Posterior vena cava (tissue), 2 donors: ENCODE data around the gene LCNL1. TPM values are rescaled to one million over a fixed set of nuclear protein-coding genes. Genes with fewer than 3 reads are reported as not detected.

ENCODE experiments used
- DNase-seq: peaks from one replicate; pipeline ENCODE4 v3.0.0-alpha.2; 2020; ENCODE audit warnings: low spot score
- intact Hi-C, 2 donors: fragments of 100-400 bp; cut with DNase I; formaldehyde crosslinking; loops; one replicate each; pipeline versions ENCODE4 v1.14.1 to v1.14.2; 2022 to 2023
- total RNA-seq, 2 donors: library from RNA; stranded (reverse); fragmentation: NEBNext Ultra II Directional; extraction: Animal tissue kit (Norgen Biotek cat#: 25700); gene quantifications; one replicate each; pipeline ENCODE4 v1.2.1, GENCODE V29; 2021
- donor health status: DM: yes; HTN: yes; CAD: no.
- donor health status: DM: yes; HTN: yes; CAD: no.

The LCNL1 gene
- total RNA-seq, 2 donors from 2014 or later, result 2.0 to 2.4 TPM

- no peak for DNase-seq
- intact Hi-C loops, result no loop called here
These were observed 37.2 kb upstream of the LCNL1 start for GRCh38 chr9:136945333-136946227.

- intact Hi-C loops, result no loop called here
- no peak for DNase-seq
These were observed 36.4 kb upstream of the LCNL1 start for GRCh38 chr9:136946228-136947027.

- intact Hi-C loops, result no loop called here
These were observed 35.5 kb upstream of the LCNL1 start for GRCh38 chr9:136947028-136947891.

DNA sequence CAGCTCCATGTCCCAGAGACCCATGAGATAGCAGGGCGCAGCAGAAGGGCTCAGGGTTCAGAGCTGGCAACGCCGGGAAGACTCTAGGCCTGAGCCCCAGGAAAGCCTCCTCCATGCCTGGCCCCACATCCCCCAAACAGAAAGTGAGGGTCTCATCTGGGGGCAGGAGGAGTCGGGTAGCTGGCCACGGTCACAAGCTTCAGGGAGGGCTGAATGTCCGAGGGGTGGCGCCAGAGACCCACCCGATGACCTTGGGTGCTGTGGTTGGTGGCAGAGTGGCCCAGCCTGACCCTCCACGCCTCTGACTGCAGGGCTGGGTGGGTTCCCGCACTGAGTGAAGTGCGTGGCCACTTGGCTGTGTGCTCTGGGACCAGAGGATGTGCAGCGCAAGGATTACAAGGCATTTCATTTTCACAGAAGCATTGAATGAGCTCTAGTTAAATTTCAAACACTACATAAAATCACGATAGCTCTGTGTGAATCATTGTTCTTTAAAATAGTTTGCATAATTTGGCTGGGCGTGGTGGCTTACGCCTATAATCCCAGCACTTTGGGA, 34.8 kb upstream of the LCNL1 start:
- no peak for DNase-seq
- intact Hi-C loops, result no loop called here

More at GRCh38 chr9:136947028-136947891, 35.5 kb upstream of the LCNL1 start:
- DNase-seq, result no peak

DNA sequence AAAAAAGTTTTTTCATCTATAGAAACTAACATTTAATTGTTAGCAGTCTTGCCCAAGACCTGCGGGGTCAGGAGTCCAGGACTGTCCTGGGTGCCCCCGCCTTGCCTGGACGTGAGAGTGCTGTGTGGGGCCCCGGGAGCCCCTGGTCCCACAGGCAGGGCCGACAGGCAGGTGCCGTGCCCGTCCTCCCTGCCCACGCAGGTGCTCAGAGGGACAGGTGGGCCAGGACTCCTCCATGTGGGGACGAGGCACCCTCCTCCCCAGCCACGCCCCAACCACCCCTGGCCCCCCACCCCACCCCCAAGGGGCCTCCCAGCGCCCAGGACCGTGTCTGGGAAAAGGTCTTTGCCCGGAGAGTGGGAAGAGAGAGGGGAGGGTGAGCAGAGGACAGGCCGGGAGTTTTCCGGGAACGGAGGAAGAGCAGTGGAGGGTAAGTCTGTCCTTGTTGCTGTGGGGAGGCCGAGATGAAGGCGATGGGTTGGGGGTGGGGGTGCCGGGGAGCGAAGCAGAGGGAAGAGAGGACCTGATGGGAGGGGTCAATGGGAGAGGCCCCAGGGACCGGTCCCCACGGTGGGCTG, 33.5 kb upstream of the LCNL1 start:
- no peak for DNase-seq
- intact Hi-C loops, result no loop called here

GRCh38 chr9:136949817-136950655, 32.8 kb upstream of the LCNL1 start:
- DNase-seq, result peak; percentile 97
- intact Hi-C loops, result no loop called here

GRCh38 chr9:136950656-136951276, 32.0 kb upstream of the LCNL1 start:
- intact Hi-C loops, result no loop called here
- DNase-seq, result no peak

- no peak for DNase-seq
- intact Hi-C loops, result no loop called here
These were observed 31.1 kb upstream of the LCNL1 start, which contains the start of gene LCN12 for GRCh38 chr9:136951541-136952320. LCN12 (plus strand) TSS chr9:136952273; CDS start chr9:136952328, 55 bp downstream.

DNA sequence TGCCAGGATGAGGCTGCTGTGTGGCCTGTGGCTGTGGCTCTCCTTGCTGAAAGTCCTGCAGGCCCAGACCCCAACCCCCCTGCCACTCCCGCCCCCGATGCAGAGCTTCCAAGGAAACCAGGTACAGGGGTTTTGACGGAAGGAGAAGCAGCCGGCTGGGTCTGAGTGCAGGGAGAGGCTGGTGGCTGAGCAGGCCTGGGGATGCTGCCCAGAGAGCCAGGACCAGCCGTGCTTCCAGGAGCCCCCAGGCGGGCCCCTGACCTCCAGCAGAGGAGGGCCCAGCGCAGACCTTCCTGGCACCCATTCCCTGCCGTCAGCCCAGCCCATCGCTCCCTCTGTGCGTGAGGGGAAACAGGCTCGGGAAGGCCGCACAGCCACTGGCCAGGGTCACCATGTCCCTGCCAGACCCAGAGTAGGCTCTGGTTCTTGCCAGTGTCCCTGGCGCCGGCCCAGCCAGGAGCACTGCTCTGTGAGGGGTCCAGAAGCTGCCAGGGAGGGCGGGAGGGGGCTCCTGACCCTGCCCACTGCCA, 30.4 kb upstream of the LCNL1 start:
- no peak for DNase-seq
- intact Hi-C loops, result no loop called here

DNA sequence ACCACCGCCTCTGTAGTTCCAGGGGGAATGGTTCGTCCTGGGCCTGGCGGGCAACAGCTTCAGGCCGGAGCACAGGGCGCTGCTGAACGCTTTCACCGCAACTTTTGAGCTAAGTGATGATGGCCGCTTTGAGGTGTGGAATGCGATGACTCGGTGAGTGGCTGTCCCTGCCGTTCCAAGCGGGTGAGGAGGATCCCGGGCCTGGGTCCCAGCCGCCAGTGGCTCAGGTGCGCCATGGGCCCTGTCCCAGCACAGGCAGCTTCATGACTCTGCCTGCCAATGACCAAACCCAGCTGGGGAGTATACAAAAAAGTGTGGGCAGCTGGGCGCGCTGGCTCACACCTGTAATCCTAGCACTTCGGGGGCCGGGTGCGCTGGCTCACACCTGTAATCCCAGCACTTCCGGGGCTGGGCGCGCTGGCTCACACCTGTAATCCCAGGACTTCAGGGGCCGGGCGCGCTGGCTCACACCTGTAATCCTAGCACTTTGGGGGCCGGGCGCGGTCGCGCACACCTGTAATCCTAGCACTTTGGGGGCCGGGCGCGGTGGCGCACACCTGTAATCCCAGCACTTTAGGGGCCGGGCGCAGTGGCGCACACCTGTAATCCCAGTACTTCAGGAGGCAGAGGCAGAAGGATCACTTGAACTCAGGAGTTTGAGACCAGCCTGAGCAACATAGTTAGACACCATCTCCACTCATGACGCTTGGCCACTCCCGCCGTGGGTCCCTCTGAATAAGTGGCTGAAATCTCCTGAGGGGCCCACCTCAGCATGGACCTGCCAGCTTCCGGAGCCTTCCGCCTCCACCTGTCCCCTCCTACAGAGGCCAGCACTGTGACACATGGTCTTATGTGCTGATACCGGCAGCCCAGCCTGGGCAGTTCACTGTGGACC, 29.7 kb upstream of the LCNL1 start:
- intact Hi-C loops, result no loop called here
- no peak for DNase-seq

GRCh38 chr9:136953771-136954269, 29.0 kb upstream of the LCNL1 start:
- intact Hi-C loops, result no loop called here

DNA sequence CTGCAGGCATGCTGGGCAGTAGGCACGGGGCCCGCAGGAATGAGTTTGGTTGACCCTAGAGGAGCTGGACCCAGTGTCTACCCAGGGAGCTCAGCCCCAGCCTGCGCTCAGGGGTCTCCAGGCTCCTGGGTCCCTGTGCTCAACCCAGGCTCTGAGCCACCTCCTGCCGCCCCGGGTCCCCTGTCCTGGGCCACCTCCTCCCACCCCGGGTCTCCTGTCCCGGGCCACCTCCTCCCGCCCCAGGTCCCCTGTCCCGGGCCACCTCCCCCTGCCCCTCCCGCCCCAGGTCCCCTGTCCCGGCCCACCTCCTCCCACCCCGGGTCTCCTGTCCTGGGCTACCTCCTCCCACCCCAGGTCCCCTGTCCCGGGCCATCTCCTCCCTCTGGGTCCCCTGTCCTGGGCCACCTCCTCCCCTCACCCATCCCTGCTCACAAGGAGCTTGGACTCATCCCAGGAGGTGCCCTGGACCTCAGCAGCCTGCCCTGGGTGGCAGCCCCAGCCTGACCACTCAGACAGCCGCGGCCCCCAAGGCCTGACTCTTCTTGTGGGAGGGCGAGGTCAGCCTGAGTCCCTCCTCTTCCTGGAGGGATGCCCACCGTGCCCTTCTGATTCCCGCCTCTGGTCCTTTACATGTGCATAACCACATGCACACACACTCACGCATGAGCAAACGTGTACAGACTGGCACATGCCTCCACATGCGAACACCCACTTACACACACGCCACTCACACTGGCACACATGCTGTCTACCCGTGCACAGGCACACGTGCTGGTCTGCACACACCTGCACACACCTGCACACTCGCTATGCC, 28.3 kb upstream of the LCNL1 start:
- intact Hi-C loops, result no loop called here
- DNase-seq, result no peak

More at GRCh38 chr9:136953771-136954269, 29.0 kb upstream of the LCNL1 start:
- no peak for DNase-seq

GRCh38 chr9:136955202-136955942, 27.4 kb upstream of the LCNL1 start:
- no peak for DNase-seq
- intact Hi-C loops, result no loop called here

- no peak for DNase-seq
- intact Hi-C loops, result no loop called here
These were observed 26.9 kb upstream of the LCNL1 start for GRCh38 chr9:136955943-136956335.
